Pancreas (tissue), 10 donors: Measurements from ENCODE around the gene ANKRD34A. TPM values are rescaled to one million over a fixed set of nuclear protein-coding genes. Genes with fewer than 3 reads are reported as not detected.

Experiments used
- ATAC-seq, 4 donors: fragments of 200-7000 bp; cut with Tn5 transposase; one replicate each; pipeline versions ENCODE4 v1.8.0 to v1.9.1; 2020; ENCODE audit warnings: mild to moderate bottlenecking in 4 of 4, moderate library complexity in 4 of 4
- DNase-seq, 6 donors: peaks; one replicate each; pipeline ENCODE4 v3.0.0-alpha.2; 2020
- FAIRE-seq: peaks from 2 replicates; lab custom pipeline; 2012; peaks lifted over from hg19 to GRCh38; lab: Jason Lieb, UNC
- H3K27ac ChIP-seq, 4 donors: fragments of 200-600 bp; sonication (generic); 1 replicate in 3 of 4; 2 replicates in 1 of 4; pipeline versions ENCODE4 v1.5.0 to v1.8.0; 2020
- H3K27me3 ChIP-seq, 4 donors: fragments of 200-600 bp; one replicate each; pipeline ENCODE4 v1.8.0; 2021
- H3K36me3 ChIP-seq, 3 donors: fragments of 200-600 bp; sonication (generic) in 1 of 3; one replicate each; pipeline versions ENCODE4 v1.5.0 to v1.8.0; 2020 to 2021
- H3K4me1 ChIP-seq, 3 donors: fragments of 200-600 bp; one replicate each; pipeline ENCODE4 v1.8.0; 2021
- H3K4me3 ChIP-seq, 4 donors: fragments of 200-600 bp; sonication (generic) in 2 of 4; one replicate each; pipeline versions ENCODE4 v1.5.0 to v1.8.0; 2020 to 2021
- H3K9me3 ChIP-seq, 4 donors: fragments of 200-600 bp; one replicate each; pipeline ENCODE4 v1.8.0; 2021
- WGBS, 2 donors: extraction: QIAGEN DNeasy Blood & Tissue Kit; methylation state at CpG; one replicate each; pipeline ENCODE4 v1.1.7; 2013; 5-methylcytosine and 5-hydroxymethylcytosine counted together
- intact Hi-C, 3 donors: fragments of 100-400 bp; cut with DNase I; formaldehyde crosslinking; loops; one replicate each; pipeline versions ENCODE4 v1.11.1 to v1.14.2; 2022
- polyA plus RNA-seq, 2 donors: library from polyadenylated mRNA; stranded (reverse); fragments of 200-250 nt; gene quantifications; one replicate each; pipeline ENCODE4 v1.2.3, GENCODE V29; 2013
- total RNA-seq, 6 donors: library from RNA; stranded (reverse); fragmentation: NEBNext Ultra II Directional in 4 of 6; extraction: Animal tissue kit (Norgen Biotek cat#: 25700) in 4 of 6; gene quantifications; one replicate each; pipeline versions ENCODE4 v1.2.1 to v1.2.4, GENCODE V29; 2021 to 2023
- TF ChIP-seq, protein P1 (sequence below), 4 donors: fragments of 200-600 bp; sonication (generic) in 3 of 4; IDR thresholded peaks; one replicate each; pipeline versions ENCODE4 v1.5.0 to v1.8.0; 2021; ENCODE audit warnings: antibody characterized with exemption in 4 of 4
- donor health status: healthy with polysubstance abuse.
- donor health status: DM: no; HTN: no; CAD: no; lungs with moderate emphysema.
- donor health status: DM: no; HTN: no; CAD: no.
- donor health status: control.
- donor health status: control.
- donor health status: Bipolar disorder and iron deficiency.
- donor health status: DM: yes; HTN: yes; CAD: no.
- donor health status: DM: no; HTN: no; CAD: no.
- donor health status: DM: no; HTN: no; CAD: no.
- donor health status: DM: yes; HTN: yes; CAD: no.

Gene ANKRD34A
- total and polyA plus RNA-seq, 8 donors: 0.04 to 0.38 (median 0.23) TPM

- H3K4me1 ChIP-seq: peaks cover 14 to 44% (median 20%) of the 10 kb centered on the region in 3 donors
- peak overlapping the region; percentile 57 to 93 (median 65) for H3K4me3 ChIP-seq
- TF ChIP-seq, protein P1, sequence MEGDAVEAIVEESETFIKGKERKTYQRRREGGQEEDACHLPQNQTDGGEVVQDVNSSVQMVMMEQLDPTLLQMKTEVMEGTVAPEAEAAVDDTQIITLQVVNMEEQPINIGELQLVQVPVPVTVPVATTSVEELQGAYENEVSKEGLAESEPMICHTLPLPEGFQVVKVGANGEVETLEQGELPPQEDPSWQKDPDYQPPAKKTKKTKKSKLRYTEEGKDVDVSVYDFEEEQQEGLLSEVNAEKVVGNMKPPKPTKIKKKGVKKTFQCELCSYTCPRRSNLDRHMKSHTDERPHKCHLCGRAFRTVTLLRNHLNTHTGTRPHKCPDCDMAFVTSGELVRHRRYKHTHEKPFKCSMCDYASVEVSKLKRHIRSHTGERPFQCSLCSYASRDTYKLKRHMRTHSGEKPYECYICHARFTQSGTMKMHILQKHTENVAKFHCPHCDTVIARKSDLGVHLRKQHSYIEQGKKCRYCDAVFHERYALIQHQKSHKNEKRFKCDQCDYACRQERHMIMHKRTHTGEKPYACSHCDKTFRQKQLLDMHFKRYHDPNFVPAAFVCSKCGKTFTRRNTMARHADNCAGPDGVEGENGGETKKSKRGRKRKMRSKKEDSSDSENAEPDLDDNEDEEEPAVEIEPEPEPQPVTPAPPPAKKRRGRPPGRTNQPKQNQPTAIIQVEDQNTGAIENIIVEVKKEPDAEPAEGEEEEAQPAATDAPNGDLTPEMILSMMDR (IDR thresholded peaks at IDR 0.05): no peak
- H3K36me3 ChIP-seq: peaks cover 0 to 45% (median 20%) of the 10 kb centered on the region in 3 donors
- no peaks in the 10 kb centered on the region for H3K27me3 ChIP-seq
- no peaks in the 10 kb centered on the region for H3K9me3 ChIP-seq
- ATAC-seq (no peak), DNase-seq (peak in 4 of 6 donors; percentile 40 to 49 (median 44)), FAIRE-seq (no peak)
- peak overlapping the region; percentile 43 to 96 (median 74) for H3K27ac ChIP-seq
- intact Hi-C loops: no loop called here
- 4 to 9% methylated on average over 10 of the region's 10 CpGs for WGBS, 2 donors
These were observed 30.2 kb upstream of the ANKRD34A start for GRCh38 chr1:145994391-145995120.

- H3K4me1 ChIP-seq: peaks cover 9 to 37% (median 16%) of the 10 kb centered on the region in 3 donors
- peak overlapping the region in 2 of 4 donors; percentile 57 to 90 for H3K27ac ChIP-seq
- WGBS, 2 donors: 23% methylated on average over 6 of the region's 6 CpGs
- peaks cover 0 to 45% (median 20%) of the 10 kb centered on the region in 3 donors for H3K36me3 ChIP-seq
- H3K4me3 ChIP-seq: peak overlapping the region; percentile 57 to 93 (median 65)
- ATAC-seq: no peak
- H3K27me3 ChIP-seq: no peaks in the 10 kb centered on the region
- no peak for FAIRE-seq
- TF ChIP-seq, protein P1 (IDR thresholded peaks at IDR 0.05): no peak
- no peaks in the 10 kb centered on the region for H3K9me3 ChIP-seq
- intact Hi-C loops: no loop called here
- peak in 1 of 6 donors; percentile 21 for DNase-seq
These were observed 29.4 kb upstream of the ANKRD34A start for GRCh38 chr1:145993618-145994390.

DNA sequence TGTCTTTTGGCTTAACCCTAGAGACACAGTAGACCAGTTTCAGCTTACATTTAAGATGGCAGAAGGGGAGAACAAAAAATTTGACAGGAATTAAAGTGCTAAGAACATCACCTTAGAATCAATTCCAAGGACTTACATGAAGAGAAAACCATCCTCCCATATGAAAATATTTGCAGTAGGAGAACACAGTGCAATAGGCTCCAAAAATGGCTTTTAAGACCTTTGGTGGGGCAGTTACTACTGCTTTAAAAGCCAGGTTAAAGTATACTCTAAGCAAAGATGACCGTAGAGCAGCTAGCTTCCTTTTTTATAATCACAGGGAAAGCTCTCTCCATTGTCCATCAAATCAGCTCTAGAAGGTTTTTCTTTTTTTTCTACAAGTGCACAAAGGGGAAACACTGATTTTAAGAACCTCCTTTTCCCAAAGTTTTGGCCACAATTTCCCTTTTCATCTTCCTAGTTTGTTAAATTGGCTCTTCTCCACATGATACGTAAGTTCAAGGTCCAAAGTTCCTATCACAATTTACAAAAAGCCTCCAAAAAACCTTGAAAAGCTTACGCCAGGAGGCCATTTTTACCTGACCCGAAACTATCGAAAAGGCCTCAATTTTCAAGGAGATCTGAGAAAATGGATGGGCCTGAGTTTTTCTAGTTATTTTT lies 28.7 kb upstream of the ANKRD34A start:
- Histone ChIP-seq H3K4me3 (peak overlapping the region; percentile 57 to 93 (median 65)), H3K9me3 (no peaks in the 10 kb centered on the region), H3K27ac (peak overlapping the region in 3 of 4 donors; percentile 34 to 90 (median 57)), H3K27me3 (no peaks in the 10 kb centered on the region), H3K36me3 (peaks cover 0 to 45% (median 20%) of the 10 kb centered on the region in 3 donors), H3K4me1 (peaks cover 5 to 30% (median 12%) of the 10 kb centered on the region in 3 donors)
- no peak for FAIRE-seq
- WGBS, 2 donors: 14% methylated on average over 5 of the region's 5 CpGs
- TF ChIP-seq, protein P1 (IDR thresholded peaks at IDR 0.05): no peak
- intact Hi-C loops: no loop called here
- ATAC-seq: no peak
- no peak for DNase-seq

- no peak for FAIRE-seq
- ATAC-seq: no peak
- peaks cover 0 to 45% (median 20%) of the 10 kb centered on the region in 3 donors for H3K36me3 ChIP-seq
- peak in 1 of 6 donors; percentile 9 for DNase-seq
- H3K4me1 ChIP-seq: peaks cover 5 to 25% (median 10%) of the 10 kb centered on the region in 3 donors
- no peaks in the 10 kb centered on the region for H3K9me3 ChIP-seq
- TF ChIP-seq, protein P1 (IDR thresholded peaks at IDR 0.05): no peak
- 24 to 63% methylated on average over 1 of the region's 1 CpG for WGBS, 2 donors
- peak overlapping the region in 3 of 4 donors; percentile 57 to 93 (median 69) for H3K4me3 ChIP-seq
- H3K27me3 ChIP-seq: no peaks in the 10 kb centered on the region
- H3K27ac ChIP-seq: peak overlapping the region in 3 of 4 donors; percentile 34 to 90 (median 57)
- intact Hi-C loops: no loop called here
These were observed 28.1 kb upstream of the ANKRD34A start for GRCh38 chr1:145992502-145992936.
